Activated CD4-positive, alpha-beta T cell treated with anti-CD3 and anti-CD28 coated beads, Interleukin-2, amount 50 U/mL, for 4 hours (primary cell): ENCODE measurements around the gene NEBL.

Experiments
- DNase-seq, 2 experiments: peaks; one replicate each; pipeline ENCODE4 v3.0.0-alpha.2; 2020

The NEBL gene

DNA sequence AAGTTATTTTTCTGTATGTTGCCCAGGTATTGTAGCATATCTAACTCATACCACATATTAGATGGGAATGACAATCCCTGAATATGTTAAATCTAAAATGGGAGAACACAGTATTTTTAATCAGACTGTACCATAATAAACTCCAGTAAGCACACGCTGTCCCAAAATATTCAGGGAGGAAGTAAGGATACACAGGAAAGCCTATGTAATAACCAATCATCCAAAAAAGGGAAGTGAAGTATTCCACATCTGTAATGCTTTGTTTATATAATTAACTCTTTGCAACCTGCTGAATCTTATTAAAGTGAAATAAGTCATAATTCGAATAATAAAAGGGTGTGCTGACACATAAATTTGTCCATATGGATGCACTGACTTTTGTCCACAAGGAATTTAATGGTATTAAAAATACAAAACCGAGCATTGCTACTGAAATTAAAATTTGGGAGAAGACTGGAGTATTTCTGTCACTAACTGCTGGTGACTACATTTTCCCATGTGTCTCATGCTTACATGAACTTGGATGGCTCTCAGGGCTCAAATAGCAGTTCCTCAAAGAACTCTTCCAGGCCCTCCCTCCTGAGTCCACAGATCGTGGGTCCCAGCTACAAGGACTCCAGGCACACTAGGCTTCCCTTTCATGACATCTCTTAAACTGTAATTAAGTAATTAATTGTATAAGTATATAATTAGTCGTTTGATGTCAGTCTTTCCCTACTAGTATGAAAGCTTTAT, 120.6 kb downstream of the NEBL start:
- no peak for DNase-seq

DNA sequence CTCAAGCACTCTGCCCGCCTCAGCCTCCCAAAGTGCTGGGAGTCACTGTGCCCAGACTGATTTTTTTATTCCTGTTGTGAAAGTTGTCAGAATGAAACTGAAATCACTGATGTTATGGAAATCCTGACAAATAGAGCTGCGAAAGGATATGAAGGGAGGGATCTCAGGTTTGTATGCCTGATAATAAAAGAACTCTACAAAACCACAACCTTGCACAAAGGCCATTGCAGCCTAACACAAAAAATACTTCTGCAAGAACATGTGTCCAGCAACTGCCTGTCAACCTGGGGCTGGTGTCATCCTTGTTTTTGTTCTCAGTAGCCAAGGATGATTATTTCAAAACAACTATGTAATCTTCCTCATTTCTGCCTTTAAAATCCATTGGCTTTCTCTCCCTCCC, 126.1 kb downstream of the NEBL start:
- no peak for DNase-seq

DNA sequence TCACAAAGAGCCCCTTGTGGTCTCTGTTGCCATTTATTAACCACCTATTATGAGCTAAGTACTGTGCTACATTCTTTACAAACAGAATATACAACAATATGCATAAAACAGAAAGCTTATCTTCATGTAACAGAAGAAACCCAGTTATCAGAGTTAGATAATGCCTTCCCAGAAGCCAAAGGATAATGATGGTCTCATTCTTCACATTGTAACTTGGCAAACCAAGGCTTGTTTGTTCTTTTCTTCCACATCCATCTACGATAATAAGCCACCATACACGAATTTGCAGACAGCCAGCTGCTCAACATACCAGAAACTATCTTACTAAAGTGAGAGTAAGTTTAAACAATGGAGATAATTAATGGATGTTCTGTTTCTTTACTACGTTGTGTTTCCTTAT, 127.6 kb downstream of the NEBL start:
- DNase-seq = no peak

DNA sequence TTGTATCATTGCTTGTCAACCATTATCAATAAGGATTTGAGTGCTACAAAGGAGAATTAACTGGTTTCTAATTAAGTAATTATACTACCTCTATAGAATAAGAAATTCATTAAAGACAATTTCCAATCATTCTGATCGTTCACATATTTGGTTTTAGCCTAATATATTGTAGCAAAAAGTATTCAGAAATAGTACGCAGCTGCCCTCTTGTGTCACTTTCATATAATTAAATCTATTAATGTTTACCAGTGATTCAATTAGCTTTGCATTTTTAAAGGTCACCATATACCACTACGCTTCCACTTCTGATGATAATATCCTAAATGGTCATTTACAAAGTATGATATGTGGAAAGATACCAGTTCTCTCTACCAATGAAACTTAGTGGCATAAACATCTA, 128.3 kb downstream of the NEBL start:
- DNase-seq = no peak

DNA sequence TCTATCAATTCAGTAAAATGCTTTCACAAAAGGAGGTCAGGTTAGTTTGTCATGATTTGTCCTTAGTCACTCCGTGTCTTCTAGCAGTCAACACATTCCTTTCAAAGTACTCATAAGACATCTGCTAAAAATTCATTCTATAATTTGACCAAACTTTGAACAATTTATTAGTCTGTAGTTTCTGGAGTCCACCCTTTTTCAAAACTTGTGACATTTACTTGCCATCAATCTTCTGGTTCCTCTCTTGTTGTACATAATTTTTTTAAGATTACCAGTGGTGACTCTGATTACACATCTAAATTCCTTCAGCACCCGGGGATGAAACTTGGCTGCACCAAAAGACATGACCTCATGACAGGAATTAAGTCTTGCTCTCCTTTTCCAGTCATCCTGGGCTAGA, 130.1 kb downstream of the NEBL start:
- no peak for DNase-seq

DNA sequence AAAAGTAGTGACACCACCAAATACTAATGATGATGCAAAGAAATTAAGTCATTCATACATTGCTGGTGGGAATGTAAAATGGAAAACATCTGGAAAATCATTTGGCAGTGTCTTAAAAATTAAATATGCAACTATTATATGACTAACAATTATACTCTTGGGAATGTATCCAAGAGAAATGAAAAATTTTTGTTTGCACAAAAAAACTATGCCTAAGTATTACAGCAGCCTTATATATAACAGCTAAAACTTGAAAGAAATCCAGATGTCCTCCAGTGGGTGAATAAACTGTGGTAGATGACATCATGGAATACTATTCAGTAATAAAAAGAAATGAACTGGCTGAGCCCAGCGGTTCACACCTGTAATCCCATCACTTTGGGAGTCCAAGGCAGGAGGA, 132.0 kb downstream of the NEBL start:
- DNase-seq = no peak

DNA sequence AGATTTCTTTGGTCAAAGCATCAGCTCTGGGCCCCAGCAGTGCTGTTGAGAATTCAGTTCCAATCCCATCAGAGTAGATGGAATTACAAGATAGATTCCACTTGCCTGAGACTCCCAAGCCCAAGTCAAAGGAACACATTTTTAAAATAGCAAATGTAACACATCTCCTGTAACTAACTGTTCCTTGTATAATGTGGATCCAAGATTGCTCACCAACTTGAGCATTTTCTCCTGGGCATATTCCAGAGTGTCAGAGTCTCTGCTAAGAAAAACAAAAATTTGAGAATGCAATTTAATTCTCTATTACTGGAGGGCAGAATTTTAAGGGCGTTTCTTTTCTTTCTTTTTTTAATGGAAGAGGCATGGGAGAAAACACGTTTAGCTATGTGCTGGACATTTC, 136.7 kb downstream of the NEBL start:
- DNase-seq = no peak

DNA sequence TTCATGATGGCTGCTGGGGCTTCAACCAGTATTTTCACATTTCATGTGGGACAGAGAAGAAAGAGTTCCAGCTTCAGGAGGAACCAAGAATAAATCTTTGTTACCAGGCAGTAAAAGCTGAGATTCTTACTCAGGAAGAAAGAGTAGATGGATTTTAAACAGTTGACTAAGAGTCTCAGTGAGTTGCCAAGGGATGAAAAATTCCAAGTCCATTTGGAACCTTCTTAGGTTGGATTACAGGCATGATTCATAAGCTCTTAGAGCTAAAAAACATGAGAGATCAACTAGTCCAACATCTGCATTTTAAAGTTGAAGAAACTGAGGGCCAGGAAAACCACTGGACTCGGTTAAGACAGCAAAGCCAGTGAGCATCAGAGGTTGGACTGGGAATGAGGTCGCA, 148.6 kb downstream of the NEBL start:
- no peak for DNase-seq

DNA sequence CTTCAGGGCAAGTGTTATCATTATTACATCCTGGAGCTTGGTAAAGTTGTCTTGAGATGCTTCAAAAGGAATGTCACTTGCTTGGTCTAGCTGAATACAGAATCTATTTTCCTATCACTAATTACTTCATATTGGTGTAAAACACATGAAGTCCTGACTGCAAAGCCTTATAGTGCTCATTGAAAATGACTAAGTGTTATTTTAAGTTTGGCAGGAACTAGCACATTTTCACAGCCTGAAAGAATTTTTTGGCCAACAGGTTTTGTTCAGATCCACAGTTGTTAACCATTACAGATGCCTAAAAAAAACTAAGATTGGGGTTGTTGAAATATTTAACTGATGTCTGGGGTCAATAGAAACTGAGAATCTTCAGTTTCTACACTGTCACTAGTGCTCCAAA, 149.3 kb downstream of the NEBL start:
- no peak for DNase-seq

DNA sequence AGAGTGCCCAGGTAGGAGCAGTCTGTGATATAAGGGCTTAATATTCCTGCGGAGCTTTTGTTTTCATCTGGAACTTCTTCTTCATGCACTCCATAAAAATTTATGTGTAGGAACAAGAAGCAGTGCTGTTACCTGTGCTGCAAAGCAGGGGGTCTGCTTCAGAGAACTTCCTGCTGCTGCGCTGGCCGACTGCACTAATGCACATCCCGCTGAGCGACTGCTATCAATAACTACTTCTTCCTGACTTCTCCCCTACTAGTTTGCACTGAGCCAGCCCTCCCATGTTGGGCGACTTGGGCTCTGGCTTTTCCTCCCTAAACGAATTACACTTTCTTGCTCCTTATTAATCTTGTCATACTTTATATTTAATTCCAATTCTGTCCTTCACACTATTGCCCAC, 150.3 kb downstream of the NEBL start:
- DNase-seq = no peak

DNA sequence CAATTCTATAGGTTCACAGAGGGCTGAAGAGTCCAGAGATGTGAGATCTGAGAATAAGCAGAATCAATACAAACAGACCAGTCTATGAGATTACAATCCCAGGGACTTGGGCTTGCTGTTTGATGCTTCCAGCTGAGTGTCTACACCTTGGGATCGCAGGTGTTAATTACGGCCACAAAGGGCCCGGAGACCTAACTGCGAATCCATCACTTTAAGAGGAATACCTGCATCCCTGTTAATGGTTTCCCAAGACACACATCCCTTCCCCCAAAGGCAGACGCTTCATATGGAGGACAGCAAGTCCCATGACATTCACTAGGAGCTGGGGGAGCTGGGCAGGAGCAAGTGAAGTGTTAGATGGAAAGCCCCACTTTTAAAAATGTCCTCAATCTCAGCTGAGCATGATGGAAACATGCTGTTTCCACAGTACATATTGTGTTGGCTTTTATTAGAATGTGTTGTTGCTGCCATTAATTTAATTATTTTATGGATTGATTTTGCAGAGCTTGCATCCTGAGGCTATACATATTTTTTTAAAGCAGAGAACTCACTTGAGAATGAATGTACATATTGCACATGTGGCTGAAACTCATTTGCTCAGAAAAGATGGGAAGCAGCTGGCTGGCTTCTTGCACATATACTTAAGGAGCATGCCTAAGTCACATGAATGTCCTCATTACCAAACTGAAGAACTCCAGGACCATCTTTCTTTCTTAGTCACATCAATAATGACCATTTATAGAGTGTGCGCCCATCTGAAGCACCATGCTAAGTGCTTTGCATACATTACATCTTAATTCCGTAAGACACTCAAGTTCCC, 151.3 kb downstream of the NEBL start:
- no peak for DNase-seq

DNA sequence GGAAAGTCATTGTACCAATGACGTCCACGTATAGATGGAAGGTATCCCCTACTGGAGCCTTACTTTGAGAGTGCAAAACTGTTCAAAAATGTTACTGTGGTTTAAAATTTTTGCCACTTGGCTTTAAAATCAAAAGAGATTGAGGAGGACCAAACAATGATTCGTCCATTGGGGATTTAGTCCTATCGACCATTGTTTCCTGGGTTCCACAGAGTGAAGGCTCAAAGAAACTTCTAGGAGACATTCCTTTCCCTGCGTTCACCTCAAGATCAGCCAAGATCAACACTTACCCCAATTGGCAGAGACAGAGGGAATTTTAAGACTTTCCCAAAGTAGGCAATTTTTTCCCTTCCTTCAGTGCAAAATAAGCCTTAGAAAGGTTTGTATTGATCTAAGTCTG, 152.3 kb downstream of the NEBL start:
- DNase-seq = no peak

DNA sequence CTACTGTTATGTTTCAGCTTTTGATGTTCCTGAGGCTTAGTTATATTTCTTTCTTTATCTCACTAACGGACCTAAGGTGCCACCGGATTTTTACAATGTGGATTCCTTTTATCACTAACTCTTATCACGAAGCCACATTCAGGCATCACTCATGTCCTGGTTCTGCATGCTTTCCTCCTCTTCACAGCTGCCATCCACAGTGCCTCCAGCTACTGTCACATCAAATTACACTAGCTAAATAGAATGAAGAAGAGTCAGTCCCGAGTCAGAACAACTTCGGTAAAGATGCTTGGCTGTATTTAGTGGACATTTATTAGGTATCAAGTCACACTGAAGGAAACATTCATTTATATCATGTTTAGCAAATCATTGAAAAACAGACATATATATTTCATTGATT, 153.2 kb downstream of the NEBL start:
- DNase-seq = no peak

DNA sequence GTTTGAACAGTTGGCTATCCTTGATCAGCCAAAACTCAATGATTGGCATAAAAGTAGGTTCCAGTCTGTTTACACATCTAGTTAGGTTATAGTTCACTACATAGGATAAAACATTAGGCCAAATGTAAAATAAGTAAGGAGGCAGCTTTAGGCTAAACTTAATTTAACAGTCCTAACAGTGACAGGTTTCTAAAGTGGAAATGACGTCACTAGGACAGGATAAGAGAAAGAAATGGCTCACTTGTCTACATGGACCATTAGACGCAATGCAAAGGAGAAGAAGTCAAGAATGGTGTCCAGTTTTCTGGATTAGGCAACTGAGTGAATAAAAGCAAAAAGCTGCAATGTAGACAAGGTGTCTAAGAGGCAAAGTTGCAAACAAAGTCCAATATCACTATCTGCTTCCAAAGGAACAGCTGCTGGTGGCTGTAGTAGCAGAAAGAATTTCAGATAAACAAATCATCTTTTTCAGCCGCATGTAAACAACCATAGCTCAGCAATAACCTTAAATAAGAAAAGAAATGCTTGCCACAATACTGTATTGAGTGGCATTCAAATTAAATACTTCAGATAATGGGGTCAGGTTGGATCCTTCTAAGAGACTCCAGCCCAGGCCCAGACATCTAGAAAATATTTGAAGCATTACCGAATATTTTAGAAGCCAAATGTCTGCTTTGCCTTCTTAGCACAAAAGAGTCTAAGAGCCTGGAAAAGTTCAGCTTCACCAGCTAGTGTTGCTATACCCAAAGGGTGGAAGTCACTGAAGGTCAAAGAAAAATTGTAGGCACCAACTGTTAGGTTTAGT, 154.2 kb downstream of the NEBL start:
- DNase-seq = no peak

DNA sequence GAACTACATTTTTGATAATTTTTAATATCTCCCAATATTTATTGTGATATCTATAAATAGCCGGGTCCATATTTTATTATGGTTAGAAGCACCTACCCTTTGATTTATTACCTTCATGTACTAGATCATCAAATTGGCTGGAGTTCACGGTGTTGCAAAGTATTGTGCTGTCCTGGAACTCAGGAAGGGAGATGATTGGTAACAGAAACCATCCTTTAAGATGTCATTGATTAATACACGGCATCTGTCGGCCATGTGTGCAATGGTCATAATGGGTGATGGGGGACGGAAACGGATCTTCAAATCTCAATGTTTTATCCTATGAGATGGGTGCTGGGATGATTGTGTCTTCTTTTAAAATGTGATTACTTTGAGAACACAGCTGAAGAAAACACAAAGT, 157.0 kb downstream of the NEBL start:
- DNase-seq = no peak

DNA sequence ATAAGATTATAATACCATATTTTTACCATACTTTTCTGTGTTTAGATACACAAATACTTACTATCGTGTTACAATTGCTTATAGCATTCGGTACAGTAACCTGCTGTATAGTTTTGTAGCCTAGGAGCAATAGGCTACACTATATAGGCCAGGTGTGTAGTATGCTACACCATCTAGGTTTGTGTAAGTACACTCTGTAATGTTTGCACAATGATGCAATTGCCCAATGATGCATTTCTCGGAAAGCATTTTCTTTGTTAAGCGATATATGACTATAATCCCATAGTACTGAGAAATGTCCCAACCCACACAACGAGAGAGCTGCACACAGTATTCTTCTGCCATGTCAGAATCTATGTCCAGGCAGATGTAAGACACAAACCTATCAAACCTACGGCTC, 160.0 kb downstream of the NEBL start:
- DNase-seq = no peak
